IMR-90 (cell line): ENCODE results near the gene CIITA. TPM values are rescaled to one million over a fixed set of nuclear protein-coding genes. Genes with fewer than 3 reads are reported as not detected.

Experiments
- ATAC-seq: fragments of 200-7000 bp; cut with Tn5 transposase; 2 replicates; pipeline ENCODE4 v1.9.1; 2020; ENCODE audit warnings: low read depth, mild to moderate bottlenecking, moderate library complexity
- BruUV-seq: library from RNA; stranded (reverse); fragments of 400-500 nt; replicated peaks from 2 replicates; lab custom pipeline; 2021; lab: Mats Ljungman, UMichigan
- CTCF ChIA-PET: fragments of 300-600 bp; formaldehyde crosslinking; extraction: SDS; loops from one replicate; lab custom pipeline; 2021; ENCODE audit warnings: antibody characterized with exemption; lab: Yijun Ruan, JAX
- POLR2A ChIA-PET: fragments of 300-600 bp; sonication (Branson Sonifier 250); formaldehyde crosslinking; loops from one replicate; lab custom pipeline; 2022; ENCODE audit warnings: antibody characterized with exemption; ENCODE audit not compliant: unreplicated experiment; lab: Charles Lee
- DNase-seq: peaks from one replicate; pipeline ENCODE4 v3.0.0; 2013
- H2AFZ ChIP-seq: replicated peaks from 2 replicates; pipeline ENCODE3; 2013; ENCODE audit warnings: low read length, mild to moderate bottlenecking; ENCODE audit not compliant: poor library complexity
- H2AK5ac ChIP-seq: 2 replicates; pipeline ENCODE4 v1.6.1; 2013; ENCODE audit warnings: low read depth, low read length, inconsistent platforms
- H2AK9ac ChIP-seq: replicated peaks from 2 replicates; pipeline ENCODE3; 2013; ENCODE audit warnings: mild to moderate bottlenecking, low read depth, low read length, moderate library complexity; ENCODE audit not compliant: poor library complexity
- H2BK120ac ChIP-seq: 2 replicates; pipeline ENCODE4 v1.6.1; 2013; ENCODE audit warnings: low read depth, low read length, inconsistent platforms
- H2BK15ac ChIP-seq: 3 replicates; pipeline ENCODE4 v1.6.1; 2013; ENCODE audit warnings: low read depth, low read length, inconsistent platforms
- H2BK20ac ChIP-seq: 2 replicates; pipeline ENCODE4 v1.6.1; 2013; ENCODE audit warnings: low read depth, mild to moderate bottlenecking, inconsistent platforms, low read length, moderate library complexity
- H2BK5ac ChIP-seq: 2 replicates; pipeline ENCODE4 v1.6.1; 2013; ENCODE audit warnings: mild to moderate bottlenecking, low read depth, low read length, inconsistent platforms; ENCODE audit not compliant: poor library complexity, severe bottlenecking
- H3K14ac ChIP-seq: replicated peaks from 2 replicates; pipeline ENCODE4 v1.6.1; 2013; ENCODE audit warnings: low read depth, low read length, inconsistent platforms
- H3K18ac ChIP-seq: 2 replicates; pipeline ENCODE4 v1.6.1; 2013; ENCODE audit warnings: low read depth, low read length, control low read depth
- H3K23ac ChIP-seq: 2 replicates; pipeline ENCODE4 v1.6.1; 2013; ENCODE audit warnings: low read depth, low read length, inconsistent platforms
- H3K27ac ChIP-seq: 2 replicates; pipeline ENCODE4 v1.5.1; 2013; ENCODE audit warnings: mild to moderate bottlenecking, control low read depth, low read length; ENCODE audit not compliant: insufficient read depth
- H3K27me3 ChIP-seq: 2 replicates; pipeline ENCODE4 v1.6.1; 2013; ENCODE audit warnings: low read length; ENCODE audit not compliant: control insufficient read depth, insufficient read depth
- H3K36me3 ChIP-seq: 2 replicates; pipeline ENCODE4 v1.6.1; 2013; ENCODE audit warnings: low read length, mixed read lengths; ENCODE audit not compliant: control insufficient read depth, insufficient read depth
- H3K4ac ChIP-seq: 2 replicates; pipeline ENCODE4 v1.6.1; 2013; ENCODE audit warnings: low read depth, low read length, inconsistent platforms
- H3K4me1 ChIP-seq: 2 replicates; pipeline ENCODE4 v1.6.1; 2013; ENCODE audit warnings: low read length, mixed read lengths; ENCODE audit not compliant: control insufficient read depth, insufficient read depth
- H3K4me2 ChIP-seq: 2 replicates; pipeline ENCODE4 v1.6.1; 2013; ENCODE audit warnings: low read depth, mild to moderate bottlenecking, control low read depth, low read length, moderate library complexity
- H3K4me3 ChIP-seq: 2 replicates; pipeline ENCODE4 v1.5.1; 2013; ENCODE audit warnings: low read depth, mild to moderate bottlenecking, control low read depth, low read length, moderate library complexity; ENCODE audit not compliant: insufficient read depth
- H3K56ac ChIP-seq: 2 replicates; pipeline ENCODE4 v1.6.1; 2013; ENCODE audit warnings: low read length, inconsistent platforms; ENCODE audit not compliant: insufficient read depth; ENCODE audit errors: extremely low read depth
- H3K79me1 ChIP-seq, 2 experiments: 2 replicates each; pipeline ENCODE4 v1.6.1; 2013; ENCODE audit warnings: low read length in 2 of 2, inconsistent platforms in 1 of 2, low read depth in 1 of 2
- H3K9ac ChIP-seq: 2 replicates; pipeline ENCODE4 v1.6.1; 2013; ENCODE audit warnings: low read depth, low read length, control low read depth
- H3K9me1 ChIP-seq: 2 replicates; pipeline ENCODE4 v1.6.1; 2013; ENCODE audit warnings: low read length, inconsistent platforms; ENCODE audit not compliant: insufficient read depth
- H3K9me3 ChIP-seq: 2 replicates; pipeline ENCODE4 v1.6.1; 2013; ENCODE audit warnings: low read length; ENCODE audit not compliant: control insufficient read depth, insufficient read depth
- H4K20me1 ChIP-seq: 2 replicates; pipeline ENCODE4 v1.6.1; 2013; ENCODE audit warnings: low read length, inconsistent platforms; ENCODE audit not compliant: insufficient read depth
- H4K5ac ChIP-seq: 2 replicates; pipeline ENCODE4 v1.6.1; 2013; ENCODE audit warnings: mild to moderate bottlenecking, low read depth, low read length, control low read depth
- H4K8ac ChIP-seq, 2 experiments: 2 replicates each; pipeline ENCODE4 v1.6.1; 2013; ENCODE audit warnings: low read depth in 2 of 2, low read length in 2 of 2, control low read depth in 1 of 2, inconsistent platforms in 1 of 2
- H4K91ac ChIP-seq: 2 replicates; pipeline ENCODE4 v1.6.1; 2013; ENCODE audit warnings: low read depth, low read length, inconsistent platforms; ENCODE audit not compliant: insufficient read depth
- FOS ChIP-seq: fragments of 150-350 bp; IDR thresholded peaks from 2 replicates; pipeline ENCODE4 v1.6.1; 2016; ENCODE audit warnings: low read depth, low read length
- WGBS, 2 experiments: methylation state at CpG; one replicate each; pipeline versions ENCODE4 v1.1.5 to v1.1.7; 2013; ENCODE audit warnings: missing lambda C conversion rate in 2 of 2; ENCODE audit not compliant: insufficient read length in 1 of 2; ENCODE audit errors: extremely low coverage in 2 of 2; 5-methylcytosine and 5-hydroxymethylcytosine counted together
- dilution Hi-C: fragments of 300-500 bp; cut with HindIII; formaldehyde crosslinking; loops from one replicate; pipeline ENCODE4 v1.14.3; 2018; ENCODE audit warnings: low sequenced_read_pairs; ENCODE audit not compliant: unreplicated experiment
- in situ Hi-C: fragments of 300-500 bp; cut with MboI; formaldehyde crosslinking; loops from 3 replicates; pipeline ENCODE4 v1.14.3; 2019; ENCODE audit warnings: low sequenced_read_pairs, inconsistent platforms, mixed read lengths
- intact Hi-C: fragments of 100-400 bp; cut with micrococcal nuclease; formaldehyde crosslinking; loops from 2 replicates; pipeline ENCODE4 v1.10.0; 2022
- polyA plus RNA-seq, 3 experiments: library from polyadenylated mRNA; depleted of rRNA; stranded (reverse); fragments of >200 nt; gene quantifications; 2 replicates each; pipeline ENCODE4 v1.2.3, GENCODE V29; 2012; ENCODE audit warnings: low replicate concordance in 1 of 3
- total RNA-seq: library from RNA; depleted of rRNA; stranded (reverse); fragments of >200 nt; gene quantifications from 2 replicates; pipeline ENCODE4 v1.2.3, GENCODE V29; 2012

CIITA gene
- total and polyA plus RNA-seq, 2 of the 4 experiments (the other 2 are of a cell fraction): 0.10 TPM; not detected in 1

DNA sequence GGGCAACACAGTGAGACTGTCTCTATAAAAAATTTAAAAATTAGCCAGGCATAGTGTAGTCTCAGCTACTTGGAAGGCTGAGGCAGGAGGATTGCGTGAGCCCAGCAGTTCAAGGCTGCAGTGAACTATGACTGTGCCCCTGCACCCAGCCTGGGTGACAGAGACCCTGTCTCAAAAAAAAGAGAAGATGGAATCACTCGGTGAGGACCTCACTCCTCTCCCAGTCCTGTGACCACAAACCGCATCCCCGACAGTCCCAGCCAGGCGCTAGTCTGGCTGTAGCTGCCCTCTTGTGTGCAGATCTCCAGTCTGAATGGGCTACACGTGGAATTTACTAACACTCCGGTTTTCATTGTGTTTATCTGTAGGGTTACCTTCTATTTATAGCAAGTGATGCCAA, 54.1 kb downstream of the CIITA start:
- no peak overlapping the region for H3K4me3 ChIP-seq
- H3K27ac ChIP-seq: no peak overlapping the region
- H2BK5ac ChIP-seq: no peak overlapping the region
- no peak overlapping the region for H2AK9ac ChIP-seq
- H3K23ac ChIP-seq: no peak overlapping the region
- BruUV-seq: no TSS peak
- peaks cover 28 to 58% of the 10 kb centered on the region in 2 experiments for H3K79me1 ChIP-seq
- H3K27me3 ChIP-seq: no peaks in the 10 kb centered on the region
- no peak overlapping the region for H4K5ac ChIP-seq
- no peak overlapping the region for H2BK20ac ChIP-seq
- intact Hi-C loops (no loop called here), in situ Hi-C loops (loop anchor here (25.0 kb wide), 1 partner anchor 1819 kb away; no protein-coding TSS in a partner anchor), dilution Hi-C loops (no loop called here)
- H4K91ac ChIP-seq: no peak overlapping the region
- no peak for TF ChIP-seq FOS
- peaks cover 16% of the 10 kb centered on the region for H3K9me1 ChIP-seq
- ATAC-seq: no peak
- H3K56ac ChIP-seq: no peak overlapping the region
- H3K4me1 ChIP-seq: peaks cover 4% of the 10 kb centered on the region; the same call in 1 of the 2 replicates
- ChIA-PET CTCF (no interaction called here), POLR2A (no interaction called here)
- no peak for DNase-seq
- no peak overlapping the region for H3K9ac ChIP-seq
- no peak overlapping the region for H3K18ac ChIP-seq
- H3K4me2 ChIP-seq: no peak overlapping the region
- peaks cover 40% of the 10 kb centered on the region for H3K36me3 ChIP-seq
- WGBS, 2 experiments: 100% methylated on average over 1 of the region's 7 CpGs; no CpG with 5 or more reads in 1 of the 2 experiments
- H4K8ac ChIP-seq: no peak overlapping the region
- H3K14ac ChIP-seq: no peak overlapping the region
- no peak overlapping the region for H2AK5ac ChIP-seq
- H3K4ac ChIP-seq: no peak overlapping the region
- H2BK120ac ChIP-seq: no peak overlapping the region
- no peak overlapping the region for H2BK15ac ChIP-seq
- no peaks in the 10 kb centered on the region for H3K9me3 ChIP-seq
- no peak overlapping the region for H2AFZ ChIP-seq
- peaks cover 59% of the 10 kb centered on the region for H4K20me1 ChIP-seq
